CD4-positive, alpha-beta T cell (primary cell): ENCODE data around the gene PITPNB. TPM values are rescaled to one million over a fixed set of nuclear protein-coding genes. Genes with fewer than 3 reads are reported as not detected.

Experiments
- ATAC-seq: fragments of 200-7000 bp; cut with Tn5 transposase; one replicate; pipeline ENCODE4 v1.10.0; 2022; ENCODE audit warnings: mild to moderate bottlenecking; ENCODE audit not compliant: poor library complexity
- CTCF ChIA-PET: fragments of 350-600 bp; sonication (Branson Sonifier 250); formaldehyde crosslinking; loops from one replicate; lab custom pipeline; 2021; ENCODE audit warnings: antibody characterized with exemption, inconsistent platforms; lab: Charles Lee
- POLR2A ChIA-PET: fragments of 350-600 bp; sonication (Branson Sonifier 250); formaldehyde crosslinking; loops from one replicate; lab custom pipeline; 2021; ENCODE audit warnings: antibody characterized with exemption, inconsistent platforms; lab: Charles Lee
- DNase-seq, 14 experiments: peaks; one replicate each; pipeline ENCODE4 v3.0.0-alpha.2; 2013 to 2020; ENCODE audit warnings: mixed read lengths in 2 of 14
- H3K27ac ChIP-seq, 2 donors: one replicate each; pipeline versions ENCODE4 v1.5.1 to v1.7.0; 2013; ENCODE audit warnings: low read length in 2 of 2, low read depth in 1 of 2, mild to moderate bottlenecking in 1 of 2
- H3K27me3 ChIP-seq, 2 experiments: 1 replicate in 1 of 2; 2 replicates in 1 of 2; pipeline versions ENCODE4 v1.6.1 to v1.7.0; 2013; ENCODE audit warnings: low read length in 2 of 2, control low read depth in 1 of 2, mild to moderate bottlenecking in 1 of 2, moderate library complexity in 1 of 2; ENCODE audit not compliant: insufficient read depth in 2 of 2, control insufficient read depth in 1 of 2
- H3K36me3 ChIP-seq: one replicate; pipeline ENCODE4 v1.6.1; 2013; ENCODE audit warnings: low read length, control low read depth; ENCODE audit not compliant: insufficient read depth
- H3K4me1 ChIP-seq: one replicate; pipeline ENCODE4 v1.6.1; 2013; ENCODE audit warnings: low read length, control low read depth; ENCODE audit not compliant: insufficient read depth
- H3K4me3 ChIP-seq: one replicate; pipeline ENCODE4 v1.5.1; 2013; ENCODE audit warnings: mild to moderate bottlenecking, low read length, moderate library complexity
- H3K9me3 ChIP-seq, 2 experiments: 1 replicate in 1 of 2; 2 replicates in 1 of 2; pipeline versions ENCODE4 v1.6.1 to v1.7.0; 2013; ENCODE audit warnings: low read length in 2 of 2, mild to moderate bottlenecking in 2 of 2, control low read depth in 1 of 2, moderate library complexity in 1 of 2; ENCODE audit not compliant: control insufficient read depth in 1 of 2, insufficient read depth in 1 of 2
- H3K27ac Mint-ChIP-seq: one replicate; pipeline ENCODE4 v1.8.0; 2020; ENCODE audit warnings: mixed read lengths
- H3K27me3 Mint-ChIP-seq: one replicate; pipeline ENCODE4 v1.8.0; 2021; ENCODE audit warnings: mixed read lengths
- H3K36me3 Mint-ChIP-seq: one replicate; pipeline ENCODE4 v1.8.0; 2021; ENCODE audit warnings: low read depth, mixed read lengths
- H3K4me1 Mint-ChIP-seq: one replicate; pipeline ENCODE4 v1.8.0; 2021; ENCODE audit warnings: low read depth, mixed read lengths
- H3K4me3 Mint-ChIP-seq: one replicate; pipeline ENCODE4 v1.8.0; 2020; ENCODE audit warnings: mild to moderate bottlenecking, mixed read lengths
- H3K9me3 Mint-ChIP-seq: one replicate; pipeline ENCODE4 v1.8.0; 2020; ENCODE audit warnings: mixed read lengths
- CTCF ChIP-seq: fragments of 200-600 bp; IDR thresholded peaks from one replicate; pipeline ENCODE4 v1.8.0; 2022; ENCODE audit warnings: antibody characterized with exemption, mild to moderate bottlenecking
- intact Hi-C, 2 experiments: fragments of 100-400 bp; cut with DNase I in 1 of 2; cut with micrococcal nuclease in 1 of 2; formaldehyde crosslinking; loops; one replicate each; pipeline versions ENCODE4 v1.15.1 to v1.9.0; 2023 to 2025; cut with DNase I, micrococcal nuclease
- total RNA-seq, 174 experiments: library from RNA in 2 of 174; stranded (reverse) in 2 of 174; gene quantifications; one replicate each; pipeline ENCODE4 v1.2.3 and lab custom pipeline; 2021 to 2026

PITPNB gene
- total RNA-seq, 2 experiments from 2014 or later: 37.6 to 38.7 TPM

- CTCF ChIA-PET: no interaction called here
- H3K9me3 Mint-ChIP-seq: no peaks in the 10 kb centered on the region
Observed at GRCh38 chr22:27941143-27941542, 22.1 kb upstream of the PITPNB start.

GRCh38 chr22:27937453-27937852 is 18.4 kb upstream of the PITPNB start:
- Mint-ChIP-seq H3K4me3 (no peak overlapping the region), H3K27ac (no peak overlapping the region), H3K27me3 (no peaks in the 10 kb centered on the region), H3K4me1 (no peaks in the 10 kb centered on the region), H3K9me3 (no peaks in the 10 kb centered on the region), H3K36me3 (peaks cover 36% of the 10 kb centered on the region)
- ChIA-PET POLR2A (interaction anchor here (0.6 kb wide), 1 partner anchor 1069 kb away, joined by 3 read pairs; no protein-coding TSS in a partner anchor), CTCF (interaction anchor here (0.6 to 1.6 kb wide), 3 partner anchors 10 to 51 kb away, joined by 3 to 4 read pairs (median 3); no protein-coding TSS in a partner anchor)
- no peak overlapping the region for H3K27ac ChIP-seq
- no peak for TF ChIP-seq CTCF
- no peaks in the 10 kb centered on the region for H3K27me3 ChIP-seq
- H3K4me3 ChIP-seq: no peak overlapping the region
- intact Hi-C loops: loop anchor here in 1 of 2 experiments (5.0 kb wide), 1 partner anchor 50 kb away; no protein-coding TSS in a partner anchor
- H3K4me1 ChIP-seq: no peaks in the 10 kb centered on the region
- ATAC-seq: no peak
- no peak for DNase-seq
- H3K9me3 ChIP-seq: no peaks in the 10 kb centered on the region
- H3K36me3 ChIP-seq: no peaks in the 10 kb centered on the region

More at GRCh38 chr22:27941143-27941542, 22.1 kb upstream of the PITPNB start:
- no peak for DNase-seq
- H3K4me3 Mint-ChIP-seq: no peak overlapping the region
- peaks cover 33% of the 10 kb centered on the region for H3K36me3 Mint-ChIP-seq
- no peak for TF ChIP-seq CTCF
- intact Hi-C loops: no loop called here
- Histone ChIP-seq H3K27ac (no peak overlapping the region), H3K36me3 (peaks cover 3% of the 10 kb centered on the region), H3K9me3 (no peaks in the 10 kb centered on the region), H3K4me1 (no peaks in the 10 kb centered on the region), H3K27me3 (no peaks in the 10 kb centered on the region), H3K4me3 (no peak overlapping the region)
- POLR2A ChIA-PET: no interaction called here
- no peaks in the 10 kb centered on the region for H3K27me3 Mint-ChIP-seq
- no peak for ATAC-seq
- H3K27ac Mint-ChIP-seq: no peak overlapping the region
- H3K4me1 Mint-ChIP-seq: no peaks in the 10 kb centered on the region

DNA sequence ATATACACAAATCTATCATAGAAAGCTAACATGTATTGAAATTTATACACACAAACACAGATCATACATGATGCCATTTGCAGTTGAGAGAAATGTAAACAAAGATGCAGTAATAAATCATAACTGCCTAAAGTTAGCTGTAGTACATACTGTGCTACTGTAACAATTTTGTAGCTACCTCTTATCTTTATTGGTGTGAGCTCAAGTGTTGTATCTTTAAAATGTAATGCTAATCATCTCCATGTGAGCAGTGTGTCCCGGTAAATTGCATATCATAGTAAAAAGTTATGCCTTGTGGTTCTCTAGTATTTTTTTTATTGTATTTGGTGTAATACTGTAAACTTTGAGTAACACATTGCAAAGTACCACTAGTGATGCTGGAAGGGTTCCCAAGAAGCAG is 16.8 kb upstream of the PITPNB start:
- intact Hi-C loops: loop anchor here in 1 of 2 experiments (5.0 kb wide), 1 partner anchor 49 kb away; no protein-coding TSS in a partner anchor
- Mint-ChIP-seq H3K4me3 (no peak overlapping the region), H3K36me3 (peaks cover 23% of the 10 kb centered on the region), H3K9me3 (no peaks in the 10 kb centered on the region), H3K4me1 (no peaks in the 10 kb centered on the region), H3K27me3 (no peaks in the 10 kb centered on the region), H3K27ac (no peak overlapping the region)
- no peaks in the 10 kb centered on the region for H3K4me1 ChIP-seq
- CTCF ChIA-PET: interaction anchor here (1.4 kb wide), 1 partner anchor 14 kb away, joined by 4 read pairs; no protein-coding TSS in a partner anchor
- TF ChIP-seq CTCF: no peak
- no peak overlapping the region for H3K4me3 ChIP-seq
- H3K9me3 ChIP-seq: no peaks in the 10 kb centered on the region
- no peak overlapping the region for H3K27ac ChIP-seq
- DNase-seq (no peak), ATAC-seq (no peak)
- no peaks in the 10 kb centered on the region for H3K27me3 ChIP-seq
- POLR2A ChIA-PET: interaction anchor here (1.5 kb wide), 1 partner anchor 17 kb away, joined by 4 read pairs; the partner anchor contains the start of gene PITPNB
- H3K36me3 ChIP-seq: no peaks in the 10 kb centered on the region
